ENCODE data around the gene LINGO3. TPM values are rescaled to one million over a fixed set of nuclear protein-coding genes. Genes with fewer than 3 reads are reported as not detected.
"Not testable (repeated sequence)": the region's sequence is repeated elsewhere in the genome, so short reads cannot be mapped to it uniquely, and the experiment has no call there.

Gene LINGO3
- total RNA-seq, 1 experiment from 2014 or later: 0.08 TPM

- DNase-seq (ENCODE audit: low read depth, low spot score): no peak
- in situ Hi-C loops (cut with HindIII; ENCODE audit: low pct_unique_long_range_greater_than_20kb, low sequenced_read_pairs): no loop called here
These were observed 16.7 kb downstream of the LINGO3 start for GRCh38 chr19:2291185-2291751.

- no peak for DNase-seq (ENCODE audit: low read depth, low spot score)
- in situ Hi-C loops (cut with HindIII; ENCODE audit: low pct_unique_long_range_greater_than_20kb, low sequenced_read_pairs): no loop called here
These were observed 17.3 kb downstream of the LINGO3 start for GRCh38 chr19:2290441-2291184.

GRCh38 chr19:2289714-2290435 lies 18.1 kb downstream of the LINGO3 start:
- DNase-seq (ENCODE audit: low read depth, low spot score): no peak
- in situ Hi-C loops (cut with HindIII; ENCODE audit: low pct_unique_long_range_greater_than_20kb, low sequenced_read_pairs): no loop called here

GRCh38 chr19:2288818-2289713 lies 18.9 kb downstream of the LINGO3 start:
- in situ Hi-C loops (cut with HindIII; ENCODE audit: low pct_unique_long_range_greater_than_20kb, low sequenced_read_pairs): no loop called here

GRCh38 chr19:2288338-2288817 lies 19.6 kb downstream of the LINGO3 start:
- in situ Hi-C loops (cut with HindIII; ENCODE audit: low pct_unique_long_range_greater_than_20kb, low sequenced_read_pairs): no loop called here
- no peak for DNase-seq (ENCODE audit: low read depth, low spot score)

More at GRCh38 chr19:2288818-2289713, 18.9 kb downstream of the LINGO3 start:
- DNase-seq (ENCODE audit: low read depth, low spot score): no peak

GRCh38 chr19:2287585-2288337 lies 20.2 kb downstream of the LINGO3 start:
- in situ Hi-C loops (cut with HindIII; ENCODE audit: low pct_unique_long_range_greater_than_20kb, low sequenced_read_pairs): no loop called here
- DNase-seq (ENCODE audit: low read depth, low spot score): no peak

GRCh38 chr19:2286402-2287140 lies 21.4 kb downstream of the LINGO3 start:
- in situ Hi-C loops (cut with HindIII; ENCODE audit: low pct_unique_long_range_greater_than_20kb, low sequenced_read_pairs): no loop called here
- no peak for DNase-seq (ENCODE audit: low read depth, low spot score)

GRCh38 chr19:2283835-2284507 lies 24.0 kb downstream of the LINGO3 start:
- in situ Hi-C loops (cut with HindIII; ENCODE audit: low pct_unique_long_range_greater_than_20kb, low sequenced_read_pairs): no loop called here
- DNase-seq (ENCODE audit: low read depth, low spot score): no peak

- no peak for DNase-seq (ENCODE audit: low read depth, low spot score)
- in situ Hi-C loops (cut with HindIII; ENCODE audit: low pct_unique_long_range_greater_than_20kb, low sequenced_read_pairs): no loop called here
These were observed 25.1 kb downstream of the LINGO3 start for GRCh38 chr19:2282862-2283237.

GRCh38 chr19:2282062-2282861 lies 25.7 kb downstream of the LINGO3 start, which contains the start of gene PEAK3:
PEAK3 (minus strand) TSS chr19:2282175; CDS start chr19:2280931, 1,244 bp downstream.
- in situ Hi-C loops (cut with HindIII; ENCODE audit: low pct_unique_long_range_greater_than_20kb, low sequenced_read_pairs): no loop called here
- DNase-seq (ENCODE audit: low read depth, low spot score): no peak

GRCh38 chr19:2281265-2282061 lies 26.5 kb downstream of the LINGO3 start:
- in situ Hi-C loops (cut with HindIII; ENCODE audit: low pct_unique_long_range_greater_than_20kb, low sequenced_read_pairs): not testable (repeated sequence)

GRCh38 chr19:2280633-2281264 lies 27.2 kb downstream of the LINGO3 start:
- in situ Hi-C loops (cut with HindIII; ENCODE audit: low pct_unique_long_range_greater_than_20kb, low sequenced_read_pairs): no loop called here
- DNase-seq (ENCODE audit: low read depth, low spot score): no peak

More at GRCh38 chr19:2281265-2282061, 26.5 kb downstream of the LINGO3 start:
- DNase-seq (ENCODE audit: low read depth, low spot score): not testable (repeated sequence)

GRCh38 chr19:2278459-2279158 lies 29.3 kb downstream of the LINGO3 start:
- in situ Hi-C loops (cut with HindIII; ENCODE audit: low pct_unique_long_range_greater_than_20kb, low sequenced_read_pairs): no loop called here
- DNase-seq (ENCODE audit: low read depth, low spot score): no peak

Measured in SK-MEL-5 (cell line).